Fibroblast of lung (primary cell): Measurements from ENCODE around the gene IQSEC3. TPM values are rescaled to one million over a fixed set of nuclear protein-coding genes. Genes with fewer than 3 reads are reported as not detected.

Experiments
- DNase-seq, 2 donors: peaks; one replicate each; pipeline versions ENCODE4 v3.0.0 to v3.0.0-alpha.2; 2010; ENCODE audit warnings: low read depth in 2 of 2
- H2AFZ ChIP-seq: 2 replicates; pipeline ENCODE4 v1.5.1; 2012; ENCODE audit warnings: low read length, control low read depth, inconsistent platforms
- H3K27ac ChIP-seq: 2 replicates; pipeline ENCODE4 v1.5.1; 2011; ENCODE audit warnings: low read length, control low read depth; ENCODE audit not compliant: insufficient read depth
- H3K27me3 ChIP-seq: 2 replicates; pipeline ENCODE4 v1.5.1; 2011; ENCODE audit warnings: mild to moderate bottlenecking, low read length; ENCODE audit not compliant: control insufficient read depth, insufficient read depth
- H3K36me3 ChIP-seq: 2 replicates; pipeline ENCODE4 v1.5.1; 2011; ENCODE audit warnings: low read length; ENCODE audit not compliant: control insufficient read depth, insufficient read depth
- H3K4me1 ChIP-seq: 2 replicates; pipeline ENCODE4 v1.5.1; 2011; ENCODE audit warnings: low read length; ENCODE audit not compliant: control insufficient read depth, insufficient read depth; ENCODE audit errors: extremely low read depth
- H3K4me2 ChIP-seq: 2 replicates; pipeline ENCODE4 v1.5.1; 2011; ENCODE audit warnings: low read length, control low read depth; ENCODE audit not compliant: insufficient read depth; ENCODE audit errors: extremely low read depth
- H3K4me3 ChIP-seq, 4 experiments: fragments of 200-600 bp in 1 of 4; sonication (generic) in 1 of 4; replicated peaks in 1 of 4; 2 replicates each; pipeline ENCODE4 v1.5.1; 2011 to 2016; ENCODE audit warnings: low read length in 4 of 4, low read depth in 3 of 4, mild to moderate bottlenecking in 3 of 4, control low read depth in 2 of 4, inconsistent platforms in 1 of 4, mixed read lengths in 1 of 4; ENCODE audit not compliant: insufficient read depth in 1 of 4; ENCODE audit errors: control extremely low read depth in 1 of 4
- H3K79me2 ChIP-seq: 2 replicates; pipeline ENCODE4 v1.5.1; 2012; ENCODE audit warnings: mild to moderate bottlenecking, low read length, inconsistent platforms; ENCODE audit not compliant: control insufficient read depth, insufficient read depth
- H3K9ac ChIP-seq: 2 replicates; pipeline ENCODE4 v1.5.1; 2011; ENCODE audit warnings: mild to moderate bottlenecking, low read length, control low read depth; ENCODE audit not compliant: insufficient read depth
- H3K9me3 ChIP-seq: 2 replicates; pipeline ENCODE4 v1.5.1; 2012; ENCODE audit warnings: low read depth, low read length; ENCODE audit not compliant: control insufficient read depth, insufficient read depth
- H4K20me1 ChIP-seq: 2 replicates; pipeline ENCODE4 v1.5.1; 2011; ENCODE audit warnings: low read length; ENCODE audit not compliant: control insufficient read depth, insufficient read depth; ENCODE audit errors: extremely low read depth
- EZH2 ChIP-seq: IDR thresholded peaks from 2 replicates; pipeline ENCODE4 v1.5.1; 2012; ENCODE audit warnings: low read length, control low read depth, mild to moderate bottlenecking; ENCODE audit errors: missing control alignments
- polyA plus RNA-seq, 2 donors: library from polyadenylated mRNA; depleted of rRNA in 1 of 2; stranded (reverse) in 1 of 2; unstranded in 1 of 2; fragments of >200 nt; gene quantifications; 2 replicates each; pipeline ENCODE4 v1.2.1, GENCODE V29; 2011 to 2012; ENCODE audit warnings: missing spikeins in 1 of 2
- total RNA-seq: library from RNA; depleted of rRNA; stranded (reverse); fragments of >200 nt; gene quantifications from 2 replicates; pipeline ENCODE4 v1.2.1, GENCODE V29; 2014
- TF ChIP-seq, protein P1 (sequence below), 2 donors: IDR thresholded peaks in 1 of 2; conservative IDR thresholded peaks in 1 of 2; 1 replicate in 1 of 2; 2 replicates in 1 of 2; pipeline ENCODE4 v1.5.1; 2011 to 2012; ENCODE audit warnings: low read length in 2 of 2, control low read depth in 1 of 2, inconsistent platforms in 1 of 2, low read depth in 1 of 2, mild to moderate bottlenecking in 1 of 2

IQSEC3 gene
- total and polyA plus RNA-seq, 2 donors (not counting 1 experiment from before 2014, with no cell fraction given), result 0.14 to 1.3 TPM

DNA sequence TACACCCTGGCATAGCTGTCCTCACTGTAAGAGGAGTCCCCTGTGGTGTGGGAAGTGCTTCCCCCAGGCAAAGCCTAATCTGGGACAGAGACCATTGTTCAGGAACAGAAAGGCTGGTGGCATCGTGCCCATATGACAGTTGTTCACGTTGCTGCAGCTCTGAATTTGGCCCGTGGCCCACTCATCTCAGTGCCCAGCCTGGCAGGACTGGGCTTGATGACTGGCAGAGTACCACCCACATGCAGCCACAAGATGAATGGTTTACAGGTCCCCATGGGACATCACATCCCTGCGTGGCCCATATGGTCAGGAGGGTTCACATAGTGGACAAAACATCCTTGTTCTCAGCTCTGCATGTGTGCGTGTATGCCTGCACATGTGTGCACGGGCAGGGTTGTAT lies 17.5 kb downstream of the IQSEC3 start:
- no peaks in the 10 kb centered on the region for H3K36me3 ChIP-seq
- H3K9me3 ChIP-seq, result no peaks in the 10 kb centered on the region
- no peaks in the 10 kb centered on the region for H4K20me1 ChIP-seq
- no peak overlapping the region for H3K27ac ChIP-seq
- H2AFZ ChIP-seq, result no peak overlapping the region
- TF ChIP-seq EZH2, result no peak
- TF ChIP-seq, protein P1, sequence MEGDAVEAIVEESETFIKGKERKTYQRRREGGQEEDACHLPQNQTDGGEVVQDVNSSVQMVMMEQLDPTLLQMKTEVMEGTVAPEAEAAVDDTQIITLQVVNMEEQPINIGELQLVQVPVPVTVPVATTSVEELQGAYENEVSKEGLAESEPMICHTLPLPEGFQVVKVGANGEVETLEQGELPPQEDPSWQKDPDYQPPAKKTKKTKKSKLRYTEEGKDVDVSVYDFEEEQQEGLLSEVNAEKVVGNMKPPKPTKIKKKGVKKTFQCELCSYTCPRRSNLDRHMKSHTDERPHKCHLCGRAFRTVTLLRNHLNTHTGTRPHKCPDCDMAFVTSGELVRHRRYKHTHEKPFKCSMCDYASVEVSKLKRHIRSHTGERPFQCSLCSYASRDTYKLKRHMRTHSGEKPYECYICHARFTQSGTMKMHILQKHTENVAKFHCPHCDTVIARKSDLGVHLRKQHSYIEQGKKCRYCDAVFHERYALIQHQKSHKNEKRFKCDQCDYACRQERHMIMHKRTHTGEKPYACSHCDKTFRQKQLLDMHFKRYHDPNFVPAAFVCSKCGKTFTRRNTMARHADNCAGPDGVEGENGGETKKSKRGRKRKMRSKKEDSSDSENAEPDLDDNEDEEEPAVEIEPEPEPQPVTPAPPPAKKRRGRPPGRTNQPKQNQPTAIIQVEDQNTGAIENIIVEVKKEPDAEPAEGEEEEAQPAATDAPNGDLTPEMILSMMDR (conservative IDR thresholded peaks at IDR 0.05 in 1 of 2, IDR thresholded peaks at IDR 0.05 in 1 of 2; ENCODE audit: low read depth in 1 of 2, low read length in 2 of 2), result no peak
- no peaks in the 10 kb centered on the region for H3K79me2 ChIP-seq
- no peaks in the 10 kb centered on the region for H3K4me1 ChIP-seq
- no peak overlapping the region for H3K4me2 ChIP-seq
- no peak overlapping the region for H3K9ac ChIP-seq
- DNase-seq, result no peak
- H3K27me3 ChIP-seq, result peaks cover 34% of the 10 kb centered on the region
- no peak overlapping the region for H3K4me3 ChIP-seq

DNA sequence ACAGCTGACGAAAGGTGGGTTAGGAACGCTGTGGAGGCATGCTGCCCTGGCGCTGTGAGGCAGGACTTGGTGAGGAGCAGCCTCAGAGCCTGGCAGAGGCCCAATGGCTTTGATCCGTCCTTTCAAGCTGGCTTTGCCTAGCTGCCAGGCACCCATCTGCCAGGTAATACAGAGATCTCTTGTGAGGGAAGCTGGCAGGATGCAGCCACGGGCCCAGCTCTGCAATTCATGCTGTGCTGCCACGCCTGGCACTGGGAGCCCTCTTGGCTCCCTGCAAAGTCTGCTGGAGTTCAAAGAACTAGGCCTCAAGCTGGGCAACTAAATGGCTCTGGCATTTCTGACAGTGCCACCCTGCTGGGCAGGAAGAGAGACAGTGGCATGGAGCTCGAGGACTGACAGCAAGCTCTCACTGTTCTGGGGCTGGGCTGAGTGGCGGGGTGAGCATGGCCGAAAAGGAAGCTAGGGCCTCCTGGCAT lies 18.7 kb downstream of the IQSEC3 start:
- Histone ChIP-seq H3K27me3 (peaks cover 29% of the 10 kb centered on the region), H3K4me3 (no peak overlapping the region)
- TF ChIP-seq, protein P1 (conservative IDR thresholded peaks at IDR 0.05 in 1 of 2, IDR thresholded peaks at IDR 0.05 in 1 of 2; ENCODE audit: low read depth in 1 of 2, low read length in 2 of 2), result no peak
- TF ChIP-seq EZH2, result no peak

DNA sequence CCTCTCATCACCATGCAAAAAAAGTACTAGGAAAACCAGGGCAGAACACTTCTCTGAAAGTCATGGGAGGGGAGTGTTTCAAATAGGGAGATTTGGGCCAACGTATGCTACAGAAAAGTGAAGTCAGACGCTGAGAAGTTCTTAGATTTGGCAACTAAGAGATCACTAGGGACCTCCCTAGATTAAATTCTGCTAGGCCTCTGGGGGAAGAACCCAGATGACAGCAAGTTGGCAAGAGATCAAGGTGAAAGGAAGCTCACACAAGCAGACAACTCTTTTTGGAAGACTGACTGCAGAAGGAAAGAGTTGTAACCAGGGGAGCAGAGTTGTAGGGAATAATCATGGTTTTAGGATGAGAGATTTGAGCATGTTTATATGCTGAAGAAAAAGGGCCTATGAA lies 20.7 kb downstream of the IQSEC3 start:
- Histone ChIP-seq H3K79me2 (no peaks in the 10 kb centered on the region), H3K36me3 (no peaks in the 10 kb centered on the region), H2AFZ (no peak overlapping the region), H3K4me3 (no peak overlapping the region), H3K4me2 (no peak overlapping the region), H3K27ac (no peak overlapping the region), H3K4me1 (no peaks in the 10 kb centered on the region), H3K9me3 (no peaks in the 10 kb centered on the region), H3K9ac (no peak overlapping the region), H3K27me3 (peaks cover 16% of the 10 kb centered on the region), H4K20me1 (no peaks in the 10 kb centered on the region)
- no peak for TF ChIP-seq EZH2
- TF ChIP-seq, protein P1 (conservative IDR thresholded peaks at IDR 0.05 in 1 of 2, IDR thresholded peaks at IDR 0.05 in 1 of 2; ENCODE audit: low read depth in 1 of 2, low read length in 2 of 2), result no peak
- DNase-seq, result no peak

More for the DNA sequence above, 18.7 kb downstream of the IQSEC3 start:
- DNase-seq, result no peak
- H3K9me3 ChIP-seq, result no peaks in the 10 kb centered on the region
- no peaks in the 10 kb centered on the region for H3K4me1 ChIP-seq
- H3K9ac ChIP-seq, result no peak overlapping the region
- H3K27ac ChIP-seq, result no peak overlapping the region
- H3K79me2 ChIP-seq, result no peaks in the 10 kb centered on the region
- H2AFZ ChIP-seq, result no peak overlapping the region
- H4K20me1 ChIP-seq, result no peaks in the 10 kb centered on the region
- no peak overlapping the region for H3K4me2 ChIP-seq
- H3K36me3 ChIP-seq, result no peaks in the 10 kb centered on the region
